Brain microvascular endothelial cell (primary cell): Measurements from ENCODE around the gene GPRIN1.

Experiments
- DNase-seq: peaks from one replicate; pipeline ENCODE4 v3.0.0-alpha.2; 2020
- H3K27ac ChIP-seq: fragments of 250-450 bp; sonication (Bioruptor Pico); 2 replicates; pipeline ENCODE4 v1.5.1; 2020; ENCODE audit warnings: mild to moderate bottlenecking, moderate library complexity
- H3K27me3 ChIP-seq: fragments of 250-450 bp; sonication (Bioruptor Pico); replicated peaks from 2 replicates; pipeline ENCODE4 v1.5.1; 2020; ENCODE audit warnings: mild to moderate bottlenecking
- H3K36me3 ChIP-seq: fragments of 250-450 bp; sonication (Bioruptor Pico); replicated peaks from 2 replicates; pipeline ENCODE4 v1.5.1; 2020; ENCODE audit warnings: mild to moderate bottlenecking
- H3K4me3 ChIP-seq: 2 replicates; pipeline ENCODE4 v1.5.1; 2011; ENCODE audit warnings: low read depth, mild to moderate bottlenecking, control low read depth, low read length, moderate library complexity
- in situ Hi-C: cut with HindIII; loops from 2 replicates; pipeline ENCODE4 v1.10.0; 2017; ENCODE audit warnings: low sequenced_read_pairs, low pct_ligation_motif_present
- TF ChIP-seq, protein P1 (sequence below): IDR thresholded peaks from 2 replicates; pipeline ENCODE4 v1.5.1; 2011; ENCODE audit warnings: low read depth, mild to moderate bottlenecking, moderate library complexity, low read length, control low read depth, inconsistent platforms; ENCODE audit errors: missing control alignments

The GPRIN1 gene

DNA sequence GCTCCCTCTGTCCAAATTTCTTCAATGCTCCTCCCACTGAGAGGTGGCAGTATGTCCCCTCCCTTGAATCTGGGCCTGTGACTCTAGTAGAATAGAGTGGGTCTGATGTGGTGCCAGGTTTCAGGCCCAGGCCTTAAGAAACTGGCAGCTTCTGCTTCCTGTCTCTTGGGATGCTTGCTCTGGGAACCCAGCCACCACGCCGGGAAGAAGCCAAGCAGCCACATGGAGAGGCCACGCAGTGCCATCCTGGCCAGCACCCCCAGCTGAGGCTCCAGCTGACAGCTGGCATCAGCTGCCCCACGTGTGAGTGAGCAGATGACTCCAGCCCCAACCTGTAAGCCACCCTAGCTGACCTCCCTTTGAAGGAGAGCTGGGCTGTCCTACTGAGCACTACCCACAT is 30.0 kb upstream of the GPRIN1 start:
- DNase-seq: no peak
- TF ChIP-seq, protein P1, sequence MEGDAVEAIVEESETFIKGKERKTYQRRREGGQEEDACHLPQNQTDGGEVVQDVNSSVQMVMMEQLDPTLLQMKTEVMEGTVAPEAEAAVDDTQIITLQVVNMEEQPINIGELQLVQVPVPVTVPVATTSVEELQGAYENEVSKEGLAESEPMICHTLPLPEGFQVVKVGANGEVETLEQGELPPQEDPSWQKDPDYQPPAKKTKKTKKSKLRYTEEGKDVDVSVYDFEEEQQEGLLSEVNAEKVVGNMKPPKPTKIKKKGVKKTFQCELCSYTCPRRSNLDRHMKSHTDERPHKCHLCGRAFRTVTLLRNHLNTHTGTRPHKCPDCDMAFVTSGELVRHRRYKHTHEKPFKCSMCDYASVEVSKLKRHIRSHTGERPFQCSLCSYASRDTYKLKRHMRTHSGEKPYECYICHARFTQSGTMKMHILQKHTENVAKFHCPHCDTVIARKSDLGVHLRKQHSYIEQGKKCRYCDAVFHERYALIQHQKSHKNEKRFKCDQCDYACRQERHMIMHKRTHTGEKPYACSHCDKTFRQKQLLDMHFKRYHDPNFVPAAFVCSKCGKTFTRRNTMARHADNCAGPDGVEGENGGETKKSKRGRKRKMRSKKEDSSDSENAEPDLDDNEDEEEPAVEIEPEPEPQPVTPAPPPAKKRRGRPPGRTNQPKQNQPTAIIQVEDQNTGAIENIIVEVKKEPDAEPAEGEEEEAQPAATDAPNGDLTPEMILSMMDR: no peak
- in situ Hi-C loops: no loop called here
- no peaks in the 10 kb centered on the region for H3K36me3 ChIP-seq
- H3K27me3 ChIP-seq: peaks cover 1% of the 10 kb centered on the region
- H3K4me3 ChIP-seq: no peak overlapping the region
- H3K27ac ChIP-seq: no peak overlapping the region

DNA sequence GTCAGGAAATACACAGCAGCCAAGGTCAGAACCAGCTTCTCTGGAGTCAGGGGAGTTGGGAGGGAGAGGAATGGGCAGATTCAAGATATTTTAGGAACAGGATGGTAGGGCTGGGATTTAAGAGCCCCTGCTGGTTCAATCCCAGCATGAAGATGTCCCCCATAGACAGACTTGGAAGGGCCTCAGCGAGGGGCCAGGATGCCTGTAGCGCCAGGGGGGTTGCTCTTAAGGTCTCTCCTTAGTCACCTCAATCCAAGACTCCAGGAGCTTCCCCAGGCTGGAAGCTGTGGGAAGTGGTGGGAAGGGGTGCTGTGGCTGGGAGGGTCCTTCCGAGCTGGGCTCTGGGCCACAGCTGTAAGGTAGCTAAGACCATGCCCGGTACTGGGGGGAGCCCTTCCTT is 29.3 kb upstream of the GPRIN1 start:
- TF ChIP-seq, protein P1: no peak
- Histone ChIP-seq H3K27me3 (peaks cover 4% of the 10 kb centered on the region), H3K27ac (no peak overlapping the region), H3K36me3 (no peaks in the 10 kb centered on the region), H3K4me3 (no peak overlapping the region)
- DNase-seq: no peak
- in situ Hi-C loops: no loop called here

DNA sequence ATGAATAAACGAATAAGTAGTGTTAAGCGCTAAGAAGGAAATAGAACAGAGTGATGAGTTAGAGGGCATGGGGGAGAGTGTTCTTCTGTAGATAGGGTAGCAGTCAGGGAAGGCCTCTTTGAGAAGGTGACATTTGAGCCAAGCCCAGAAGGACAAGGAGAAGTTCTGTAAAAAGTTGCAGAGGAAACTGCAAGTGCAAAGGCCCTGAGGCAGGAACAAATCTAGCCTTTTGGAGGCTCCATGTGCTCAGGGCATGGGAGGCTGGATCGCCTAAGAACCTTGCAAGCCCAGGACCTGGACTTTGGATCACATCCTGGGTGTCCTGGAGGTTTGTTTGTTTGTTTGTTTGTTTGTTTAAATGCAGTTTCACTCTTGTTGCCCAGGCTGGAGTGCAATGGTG is 28.5 kb upstream of the GPRIN1 start:
- no peaks in the 10 kb centered on the region for H3K36me3 ChIP-seq
- H3K27ac ChIP-seq: no peak overlapping the region
- in situ Hi-C loops: no loop called here
- TF ChIP-seq, protein P1: no peak
- peaks cover 11% of the 10 kb centered on the region for H3K27me3 ChIP-seq
- no peak overlapping the region for H3K4me3 ChIP-seq
- DNase-seq: no peak

DNA sequence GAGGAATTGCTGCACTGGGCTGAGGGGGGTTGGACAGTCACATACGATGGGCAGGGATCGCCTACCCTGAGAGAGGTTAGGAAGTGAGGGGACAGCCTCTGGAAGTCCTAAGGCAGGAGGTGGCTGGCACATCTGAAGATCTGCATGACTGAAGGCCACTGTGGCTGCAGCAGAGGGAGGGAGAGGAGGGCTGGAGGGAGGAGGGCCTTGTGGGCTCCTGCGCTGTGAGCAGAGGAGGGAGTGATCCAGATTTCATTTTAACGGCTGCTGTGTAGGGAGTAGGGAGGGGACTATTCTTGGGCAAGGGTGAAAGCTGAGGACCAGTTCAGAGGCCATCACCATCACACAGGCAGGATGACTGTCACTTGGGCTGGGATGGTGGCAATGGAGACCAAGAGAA is 27.6 kb upstream of the GPRIN1 start:
- TF ChIP-seq, protein P1: no peak
- in situ Hi-C loops: no loop called here
- Histone ChIP-seq H3K36me3 (no peaks in the 10 kb centered on the region), H3K27ac (no peak overlapping the region), H3K4me3 (no peak overlapping the region), H3K27me3 (peaks cover 14% of the 10 kb centered on the region)
- DNase-seq: no peak

DNA sequence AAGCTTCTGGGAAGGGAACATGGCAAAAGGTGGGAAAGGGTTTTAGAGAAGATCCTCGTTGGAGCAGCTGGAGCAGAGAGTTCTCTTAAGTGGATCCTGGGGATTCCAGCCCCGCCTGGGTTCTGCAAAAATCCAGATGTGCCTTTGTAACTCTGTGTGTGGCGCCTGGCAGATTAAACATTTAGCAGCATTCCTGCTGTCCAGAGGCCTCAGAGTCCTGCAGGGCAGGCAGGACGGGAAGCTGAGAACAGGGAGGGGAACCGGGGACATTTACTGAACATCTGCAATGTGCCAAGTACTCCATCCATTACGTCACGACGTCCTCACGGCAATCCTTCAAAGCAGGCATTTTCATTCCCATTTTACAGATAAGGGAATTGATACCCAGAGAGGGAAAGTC is 26.5 kb upstream of the GPRIN1 start:
- Histone ChIP-seq H3K36me3 (no peaks in the 10 kb centered on the region), H3K4me3 (no peak overlapping the region), H3K27ac (no peak overlapping the region), H3K27me3 (peaks cover 17% of the 10 kb centered on the region)
- in situ Hi-C loops: no loop called here
- DNase-seq: no peak
- TF ChIP-seq, protein P1: no peak

DNA sequence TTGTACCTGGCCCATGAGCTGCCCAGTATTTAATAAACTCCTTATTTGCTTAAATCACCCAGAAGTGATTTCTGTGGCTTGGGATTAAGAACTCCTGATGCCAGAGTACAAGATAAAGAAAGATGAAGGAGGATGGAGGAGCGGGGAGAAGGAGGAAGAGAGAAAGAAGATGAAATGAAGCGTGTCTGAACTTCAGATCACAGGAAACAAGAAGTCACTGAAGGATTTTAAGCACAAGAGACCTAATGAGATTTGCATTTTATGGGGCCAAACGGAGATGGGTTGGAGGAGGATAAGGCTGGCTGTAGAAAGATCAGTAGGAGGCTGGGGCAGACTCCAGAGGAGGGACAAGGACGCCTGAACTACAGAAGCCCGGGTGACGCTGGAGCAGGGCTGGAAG is 23.6 kb upstream of the GPRIN1 start:
- no peak for DNase-seq
- no peak overlapping the region for H3K4me3 ChIP-seq
- in situ Hi-C loops: no loop called here
- no peaks in the 10 kb centered on the region for H3K36me3 ChIP-seq
- no peak overlapping the region for H3K27ac ChIP-seq
- H3K27me3 ChIP-seq: peaks cover 34% of the 10 kb centered on the region
- TF ChIP-seq, protein P1: no peak
